GM21367 (cell line): ENCODE data around the gene MORC4.
A peak's percentile ranks its signal among the peaks of the same experiment; 100 is the strongest.

Experiments used
- ATAC-seq: cut with Tn5 transposase; IDR thresholded peaks from one replicate; pipeline ENCODE4 v1.9.1; 2021; ENCODE audit not compliant: unreplicated experiment

Gene MORC4

GRCh38 chrX:106912864-106913263 lies 87.1 kb downstream of the MORC4 start:
- ATAC-seq, result no peak

GRCh38 chrX:106906361-106906760 lies 93.7 kb downstream of the MORC4 start:
- ATAC-seq, result no peak

DNA sequence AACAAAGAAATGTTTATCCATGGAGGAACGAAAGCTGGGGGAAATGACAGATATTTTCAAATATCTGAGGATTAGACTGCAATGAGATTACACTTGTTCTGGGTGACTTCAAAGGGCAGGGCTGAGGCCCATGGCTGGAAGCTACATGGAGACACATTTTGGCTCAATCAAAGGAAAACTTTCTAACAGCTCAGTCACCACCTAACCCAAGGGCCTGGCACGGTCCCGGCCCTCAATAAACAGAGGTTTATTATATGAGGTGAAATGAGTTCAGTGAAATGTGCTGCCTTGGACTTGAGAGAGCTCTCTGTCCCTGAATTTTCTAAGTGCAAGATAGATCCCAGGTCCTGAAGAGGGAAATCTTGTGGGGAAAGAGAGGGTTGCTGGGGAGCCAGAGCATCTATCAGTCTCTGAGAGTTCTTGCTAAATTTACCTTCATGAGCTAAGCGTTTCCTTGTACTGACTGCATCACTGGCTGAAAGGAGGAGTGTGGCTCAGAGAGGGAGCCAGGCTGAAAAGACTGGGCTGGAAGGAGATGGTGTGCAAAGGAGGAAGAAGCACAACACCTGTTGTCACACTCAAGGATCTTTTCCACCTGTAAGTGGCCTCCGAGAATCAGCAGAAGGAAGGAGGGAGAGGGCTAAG lies 94.8 kb downstream of the MORC4 start:
- ATAC-seq, result no peak

GRCh38 chrX:106903856-106904528 lies 96.0 kb downstream of the MORC4 start:
- no peak for ATAC-seq

DNA sequence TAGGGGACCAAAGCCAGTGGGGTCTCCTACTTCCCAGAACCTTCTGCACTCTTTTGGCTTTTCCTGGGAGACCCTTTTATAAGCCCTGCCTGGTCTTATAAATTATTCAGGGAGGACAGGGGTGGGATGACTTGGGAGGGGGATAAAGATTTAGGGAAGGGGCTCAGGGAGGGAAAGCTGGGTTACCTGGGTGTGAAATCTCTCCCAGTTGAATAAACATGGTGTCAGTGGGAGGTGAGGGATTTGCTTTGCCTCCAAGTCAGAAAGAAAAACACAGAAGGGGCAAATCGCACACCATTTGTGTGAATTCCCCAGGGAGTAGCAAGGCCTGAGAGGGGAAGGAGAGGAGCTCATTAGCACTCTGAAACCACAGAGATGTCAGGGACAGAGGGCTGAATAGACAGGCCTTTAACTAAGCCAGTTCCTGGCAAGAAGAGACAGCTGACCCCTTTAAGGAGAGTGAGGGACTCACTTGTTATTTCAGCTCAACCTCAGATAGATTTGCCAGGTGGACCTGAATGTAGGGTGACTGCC lies 96.7 kb downstream of the MORC4 start, which contains the start of gene RIPPLY1:
RIPPLY1 (minus strand) TSS at position 51 of the 534 bp plus-strand sequence. CDS start 54 bp downstream, outside the sequence.
- no peak for ATAC-seq

DNA sequence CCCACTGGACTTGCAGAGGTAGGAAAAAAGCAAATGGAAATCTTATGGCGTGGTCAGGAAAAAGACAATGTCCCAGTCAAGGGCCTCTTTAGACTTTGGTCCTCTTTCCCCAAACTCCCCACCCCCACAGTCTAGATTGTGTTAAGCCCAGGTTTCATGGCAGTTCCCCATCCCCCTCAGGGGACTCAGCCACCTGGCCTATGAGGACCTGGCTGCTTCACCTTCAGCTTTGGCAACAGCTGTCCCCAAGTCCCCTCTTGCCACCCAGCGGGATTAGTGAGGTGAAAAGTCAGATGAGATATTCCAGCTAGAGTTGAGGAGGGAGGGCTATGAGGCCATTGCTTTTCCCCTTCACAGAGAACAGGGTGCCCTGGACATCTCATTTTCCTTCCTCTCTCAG lies 97.3 kb downstream of the MORC4 start:
- ATAC-seq, result no peak

DNA sequence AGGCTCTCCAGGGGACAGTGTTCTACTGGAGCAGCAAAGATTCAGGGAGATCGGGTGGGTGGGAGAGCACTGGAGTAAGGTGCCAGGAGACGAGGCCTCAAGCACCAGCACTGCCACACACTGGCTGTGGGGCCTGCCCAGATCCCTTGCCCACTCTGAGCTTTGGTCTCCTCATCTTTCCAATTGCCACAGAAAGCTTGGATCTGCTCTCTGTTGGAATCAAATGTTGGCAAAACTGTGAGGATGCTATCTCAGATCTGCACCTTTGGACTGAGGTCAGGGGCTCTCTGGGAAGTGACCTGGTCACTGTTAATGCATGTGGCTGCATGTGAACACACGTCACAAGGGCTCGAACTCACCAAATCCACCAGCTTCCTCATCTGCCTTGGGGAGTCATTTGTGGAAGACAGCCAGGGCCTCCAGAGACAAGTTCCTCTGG lies 98.2 kb downstream of the MORC4 start:
- no peak for ATAC-seq

- no peak for ATAC-seq
Measured at GRCh38 chrX:106901341-106901740, 98.7 kb downstream of the MORC4 start.

DNA sequence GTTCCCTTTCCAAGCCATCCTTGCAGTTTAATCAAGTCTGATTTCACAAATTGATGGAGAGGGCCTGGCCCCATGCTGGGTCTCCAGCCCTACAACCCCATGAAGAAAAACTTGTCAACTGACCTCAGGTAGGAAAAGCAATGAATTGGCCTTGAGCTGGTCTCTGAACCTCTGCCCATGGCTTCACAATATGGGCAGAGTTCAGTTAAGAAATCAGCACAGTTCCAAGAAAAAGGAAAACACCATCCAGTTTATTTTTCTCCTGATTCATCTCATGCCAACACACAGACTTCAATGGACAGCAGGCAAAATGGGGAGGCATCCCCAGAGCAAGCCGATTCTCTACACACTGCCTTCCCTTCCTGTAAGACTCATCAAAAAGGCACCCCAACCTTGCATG lies 100.2 kb downstream of the MORC4 start:
- no peak for ATAC-seq

GRCh38 chrX:106899276-106899675 lies 100.7 kb downstream of the MORC4 start:
- no peak for ATAC-seq

DNA sequence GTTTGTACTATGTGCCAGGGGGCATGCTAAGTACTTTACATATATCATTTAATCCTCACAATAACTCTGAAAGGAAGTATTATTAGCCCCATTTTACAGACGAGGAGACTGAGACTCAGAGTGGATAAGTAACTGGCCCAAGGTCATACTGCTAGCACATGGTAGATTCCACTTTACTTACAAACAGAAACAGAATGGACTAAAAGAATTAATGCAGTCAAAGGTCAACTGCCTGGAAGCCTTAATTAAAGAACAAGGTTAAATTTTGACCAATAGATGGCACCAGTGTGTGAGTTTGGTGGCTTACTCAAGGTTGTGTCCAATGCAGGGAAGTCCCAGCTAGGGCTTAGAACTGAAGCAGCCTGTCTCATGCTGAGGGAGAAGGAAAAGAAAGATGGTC lies 101.5 kb downstream of the MORC4 start:
- no peak for ATAC-seq

GRCh38 chrX:106897259-106897658 lies 102.8 kb downstream of the MORC4 start:
- no peak for ATAC-seq

DNA sequence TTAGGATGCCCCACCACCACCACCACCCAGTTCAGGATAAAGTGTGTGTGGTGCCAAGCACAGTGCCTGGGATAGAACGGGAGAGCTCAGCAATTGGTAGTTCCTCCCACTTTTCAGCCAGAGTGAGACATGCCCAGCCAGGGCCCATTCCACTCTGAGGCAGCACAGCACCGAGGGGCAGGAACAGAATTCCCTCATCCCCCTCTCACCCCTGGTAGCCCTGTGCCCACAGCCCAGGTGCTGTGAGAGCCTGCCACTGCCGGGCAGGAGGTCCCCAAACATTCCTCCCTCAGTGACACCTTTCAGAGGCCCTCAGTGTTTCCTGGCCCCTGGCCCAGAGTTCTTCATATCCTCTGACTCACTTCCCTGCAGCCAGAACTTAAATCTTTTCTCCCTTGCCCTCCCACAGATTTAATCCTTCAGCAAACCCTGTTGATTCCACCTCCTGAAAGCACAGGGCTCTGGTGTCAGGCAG lies 105.0 kb downstream of the MORC4 start:
- ATAC-seq, result no peak

- ATAC-seq, result peak; percentile 91
Measured at GRCh38 chrX:106894392-106894909, 105.6 kb downstream of the MORC4 start.

DNA sequence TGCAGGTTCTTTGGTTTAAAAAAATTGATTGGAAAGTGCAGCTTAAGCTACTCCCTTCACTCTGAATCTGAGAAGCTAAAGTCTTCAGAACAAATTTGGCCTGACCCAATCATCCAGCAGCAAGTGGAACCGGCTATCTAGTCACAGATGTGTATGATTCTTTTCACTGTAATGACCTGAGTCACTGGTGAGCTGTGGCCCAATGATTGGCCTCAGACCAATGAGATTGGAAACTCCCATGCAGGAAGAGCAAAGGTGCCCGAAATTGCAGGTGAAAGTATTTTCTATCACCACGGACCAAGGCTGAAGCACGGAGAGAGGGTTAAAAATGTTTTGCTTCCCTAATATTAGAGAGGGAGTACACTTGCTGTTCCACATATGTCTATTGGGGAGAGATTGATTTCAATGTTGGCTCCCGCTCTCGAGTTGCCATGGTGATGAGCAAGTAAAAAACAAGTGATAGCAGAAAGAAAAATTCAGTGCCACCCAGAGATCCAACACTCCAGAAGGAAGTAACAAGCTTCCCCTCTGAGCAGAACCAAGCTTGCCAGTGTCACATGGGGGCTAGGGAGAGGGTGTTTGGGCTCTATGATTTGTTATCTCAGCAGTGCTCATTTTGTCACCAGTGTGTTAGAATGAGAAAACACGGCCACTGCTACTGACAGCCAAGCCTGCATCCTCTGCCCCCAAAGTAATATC lies 108.1 kb downstream of the MORC4 start:
- ATAC-seq, result no peak
